Measurements from ENCODE around the gene ACP2.
A peak's percentile ranks its signal among the peaks of the same experiment; 100 is the strongest.
"Not testable (repeated sequence)": the region's sequence is repeated elsewhere in the genome, so short reads cannot be mapped to it uniquely, and the experiment has no call there.

Gene ACP2

DNA sequence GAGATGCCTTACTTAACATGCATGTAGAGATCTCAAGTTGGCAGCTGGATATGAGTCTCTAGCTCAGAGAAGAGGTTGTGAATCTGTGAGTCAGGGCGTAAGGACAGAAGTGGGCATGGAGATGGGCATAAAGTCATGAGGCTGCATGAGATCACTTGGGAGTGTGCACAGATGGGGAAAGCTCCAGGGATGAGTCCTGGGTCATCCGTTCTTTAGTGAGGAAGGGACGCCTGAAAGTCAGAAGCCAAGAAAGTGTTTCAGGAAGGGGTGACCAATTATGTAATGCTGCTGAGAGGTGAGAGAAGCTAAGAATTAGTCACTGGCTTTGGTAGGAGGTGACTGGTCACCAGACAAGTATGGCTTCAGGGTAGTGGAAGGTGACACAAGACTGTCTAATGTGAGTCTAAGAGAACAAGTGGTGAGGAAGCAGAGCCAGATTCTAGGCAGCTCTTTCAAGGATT, 6.7 kb downstream of the ACP2 start:
- no peak for DNase-seq (ENCODE audit: low spot score)

DNA sequence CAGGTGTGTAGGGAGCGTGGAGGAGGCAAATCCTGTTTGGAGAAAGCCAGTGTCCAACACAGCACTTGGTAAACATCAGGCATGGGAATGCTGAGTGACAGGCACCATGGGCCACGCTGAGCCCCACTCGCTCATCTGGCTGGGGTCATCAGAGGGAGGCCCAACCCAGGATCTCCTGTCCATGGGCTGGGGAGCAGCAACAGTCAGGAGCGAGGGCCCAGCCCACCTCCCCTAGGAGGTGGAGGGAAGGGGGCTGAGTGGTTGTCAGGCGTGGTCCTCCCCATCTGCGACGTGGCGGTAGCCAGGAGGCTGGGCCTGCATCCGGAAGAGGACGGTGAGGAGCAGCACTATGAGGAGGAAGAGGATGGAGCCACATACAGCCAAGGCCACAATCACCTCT, 8.8 kb downstream of the ACP2 start:
- no peak for DNase-seq (ENCODE audit: low spot score)

- DNase-seq (ENCODE audit: low spot score): no peak
Measured at GRCh38 chr11:47236482-47236881, 12.1 kb downstream of the ACP2 start.

DNA sequence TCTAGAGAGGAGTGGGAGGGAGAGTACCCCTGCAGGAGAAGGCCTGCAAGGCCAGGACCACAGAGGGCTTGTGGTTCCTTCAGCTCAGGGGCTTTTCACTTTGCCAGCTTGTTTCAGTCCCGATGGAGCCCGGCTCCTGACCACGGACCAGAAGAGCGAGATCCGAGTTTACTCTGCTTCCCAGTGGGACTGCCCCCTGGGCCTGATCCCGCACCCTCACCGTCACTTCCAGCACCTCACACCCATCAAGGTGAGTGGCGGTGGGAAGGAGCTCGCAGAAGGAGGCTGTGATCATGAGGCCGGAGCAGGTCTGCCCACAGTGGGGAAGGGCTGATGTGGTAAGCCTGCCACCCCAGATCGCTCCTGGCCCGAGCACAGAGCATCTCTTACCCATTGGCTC, 13.5 kb downstream of the ACP2 start:
- DNase-seq (ENCODE audit: low spot score): no peak

GRCh38 chr11:47234669-47235100, 13.9 kb downstream of the ACP2 start:
- DNase-seq (ENCODE audit: low spot score): no peak

GRCh38 chr11:47233989-47234668, 14.5 kb downstream of the ACP2 start:
- no peak for DNase-seq (ENCODE audit: low spot score)

GRCh38 chr11:47233051-47233450, 15.6 kb downstream of the ACP2 start:
- DNase-seq (ENCODE audit: low spot score): no peak

- no peak for DNase-seq (ENCODE audit: low spot score)
Measured at GRCh38 chr11:47229161-47229560, 19.5 kb downstream of the ACP2 start.

- DNase-seq (ENCODE audit: low spot score): no peak
Measured at GRCh38 chr11:47225552-47226400, 22.8 kb downstream of the ACP2 start.

DNA sequence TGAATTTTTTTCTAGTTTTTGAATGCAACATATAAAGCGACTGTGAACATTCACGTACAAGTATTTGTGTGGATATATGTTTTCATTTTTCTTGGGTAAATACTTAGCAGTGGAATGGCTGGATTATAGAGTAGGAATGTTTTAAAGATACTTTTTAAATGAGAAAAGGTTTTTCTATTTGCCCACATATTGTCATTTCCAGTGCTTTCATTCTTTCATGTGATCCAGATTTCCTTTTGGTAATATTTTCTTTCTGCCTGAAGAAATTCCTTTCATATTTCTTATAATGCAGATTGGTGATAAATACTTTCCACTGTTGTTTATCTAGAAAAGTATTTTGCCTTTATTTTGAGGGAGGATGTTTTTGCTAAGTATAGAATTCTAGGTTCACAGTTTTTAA, 25.9 kb downstream of the ACP2 start:
- DNase-seq (ENCODE audit: low spot score): no peak

DNA sequence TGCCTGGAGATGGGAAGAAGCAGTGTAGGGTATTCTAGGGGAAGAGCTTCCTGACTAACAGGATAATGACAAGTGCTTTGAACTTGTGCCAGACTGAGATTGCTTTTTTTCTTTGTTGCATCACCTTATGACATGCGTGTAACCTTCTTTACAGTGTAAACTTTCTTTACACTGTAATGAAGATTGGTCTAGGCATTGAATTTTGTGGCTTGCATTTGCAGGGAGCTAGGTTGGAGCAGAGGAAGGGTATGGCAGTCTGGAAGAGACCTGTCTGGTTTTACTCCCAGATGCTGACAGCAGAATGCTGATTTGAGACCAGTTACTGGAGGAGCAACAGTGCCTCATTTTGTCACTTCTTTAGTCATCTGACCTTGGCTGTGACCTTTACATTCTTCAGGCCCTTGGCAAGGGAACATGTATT, 28.2 kb downstream of the ACP2 start:
- no peak for DNase-seq (ENCODE audit: low spot score)

- no peak for DNase-seq (ENCODE audit: low spot score)
Measured at GRCh38 chr11:47216121-47216798, 32.4 kb downstream of the ACP2 start.

DNA sequence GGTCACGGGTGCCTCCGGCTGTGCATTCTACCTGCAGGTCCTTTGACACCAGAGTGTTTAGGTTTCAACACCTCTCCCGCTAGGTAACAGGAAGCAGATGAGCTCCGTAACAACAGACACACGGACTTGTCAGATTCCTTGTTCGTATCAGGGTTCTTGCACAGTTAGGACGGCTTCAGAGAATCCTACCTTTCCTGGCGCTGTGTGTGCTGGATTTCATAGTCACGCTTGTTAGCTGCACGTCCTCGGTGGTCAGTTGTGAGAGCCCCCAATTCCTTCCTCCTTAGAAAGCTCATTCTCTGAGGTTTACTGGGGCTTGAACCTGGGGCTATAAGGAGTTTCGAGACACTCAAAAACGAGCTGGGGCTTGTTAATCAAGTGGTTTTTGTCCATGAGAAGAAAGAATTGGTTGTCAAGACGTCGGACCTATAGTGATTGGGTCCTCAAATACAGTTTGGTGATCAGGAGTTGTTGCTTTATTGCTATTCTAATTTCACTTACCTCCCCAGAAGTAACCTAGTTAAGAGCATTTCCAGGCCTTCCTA, 33.2 kb downstream of the ACP2 start:
- DNase-seq (ENCODE audit: low spot score): no peak

- peak; percentile 86 for DNase-seq (ENCODE audit: low spot score)
Measured at GRCh38 chr11:47213950-47214565, 34.6 kb downstream of the ACP2 start.

- DNase-seq (ENCODE audit: low spot score): no peak
Measured at GRCh38 chr11:47212938-47213337, 35.7 kb downstream of the ACP2 start.

- no peak for DNase-seq (ENCODE audit: low spot score)
Measured at GRCh38 chr11:47208628-47209027, 40.0 kb downstream of the ACP2 start.

DNA sequence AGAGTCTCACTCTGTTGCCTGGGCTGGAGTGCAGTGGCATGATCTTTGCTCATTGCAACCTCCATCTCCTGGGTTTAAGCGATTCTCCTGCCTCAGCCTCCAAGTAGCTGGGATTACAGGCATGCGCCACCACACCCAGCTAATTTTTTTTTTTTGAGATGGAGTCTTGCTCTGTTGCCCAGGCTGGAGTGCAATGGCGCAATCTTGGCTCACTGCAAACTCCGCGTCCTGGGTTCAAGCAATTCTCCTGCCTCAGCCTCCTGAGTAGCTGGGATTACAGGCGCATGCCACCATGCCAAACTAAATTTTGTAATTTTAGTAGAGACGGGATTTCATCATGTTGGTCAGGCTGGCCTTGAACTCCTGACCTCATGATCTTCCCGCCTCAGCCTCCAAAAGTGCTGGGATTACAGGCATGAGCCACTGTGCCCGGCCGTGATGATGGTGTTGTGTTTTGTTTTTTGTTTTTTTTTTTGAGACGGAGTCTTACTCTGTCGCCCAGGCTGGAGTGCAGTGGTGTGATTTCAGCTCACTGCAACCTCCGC, 40.5 kb downstream of the ACP2 start:
- not testable (repeated sequence) for DNase-seq (ENCODE audit: low spot score)

DNA sequence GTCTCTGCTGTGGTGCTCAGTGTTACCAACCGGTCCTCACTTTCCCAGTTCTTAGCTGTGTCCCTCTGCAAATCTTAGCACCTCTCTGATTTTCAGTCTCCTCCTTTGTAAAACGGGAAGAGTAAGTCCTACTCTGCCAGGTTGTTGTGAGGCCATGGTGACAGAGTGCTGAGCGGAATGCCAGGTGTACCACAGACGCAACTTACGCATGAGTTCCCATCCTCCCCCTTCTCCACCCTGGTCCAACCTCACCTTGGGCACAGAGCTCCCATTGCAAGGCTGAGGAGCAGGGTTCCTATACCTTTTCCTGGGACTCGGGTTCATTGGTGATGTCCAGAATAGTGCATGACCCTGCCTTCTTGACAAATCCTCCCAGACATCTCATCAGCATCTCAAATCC, 41.2 kb downstream of the ACP2 start:
- no peak for DNase-seq (ENCODE audit: low spot score)

DNA sequence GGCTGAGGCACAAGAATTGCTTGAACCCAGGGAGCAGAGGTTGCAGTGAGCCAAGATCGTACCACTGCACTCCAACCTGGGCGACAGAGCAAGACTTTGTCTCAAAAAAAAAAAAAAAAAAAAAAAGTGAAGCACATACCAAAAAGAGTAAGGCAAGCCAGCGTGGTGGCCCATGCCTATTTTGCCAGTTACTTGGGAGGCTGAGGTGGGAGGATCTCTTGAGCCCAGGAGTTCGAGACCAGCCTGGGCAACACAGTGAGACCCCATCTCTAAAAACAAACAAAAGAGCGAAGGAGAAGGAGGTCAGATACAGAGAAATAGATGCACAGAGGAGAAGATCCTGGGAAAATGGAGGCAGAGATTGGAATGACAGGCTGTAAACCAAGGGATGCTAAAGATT, 42.0 kb downstream of the ACP2 start:
- not testable (repeated sequence) for DNase-seq (ENCODE audit: low spot score)

DNA sequence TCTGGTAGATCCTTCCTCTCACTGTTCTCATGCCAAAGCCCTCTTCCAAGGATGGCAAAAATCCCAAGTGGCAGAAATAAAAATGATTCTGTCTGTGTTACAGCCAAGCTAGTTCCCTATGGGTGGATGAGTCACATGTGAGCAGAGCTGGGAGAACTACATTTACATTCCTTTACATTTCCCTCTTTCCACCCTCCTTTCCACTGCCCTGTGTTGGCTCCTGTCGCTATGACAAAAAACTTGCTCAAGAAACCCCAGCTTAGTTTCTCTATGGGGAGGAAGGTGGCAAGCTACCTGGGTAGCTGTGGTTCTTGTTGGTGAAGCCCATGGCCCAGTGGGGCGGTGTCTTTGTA, 44.0 kb downstream of the ACP2 start:
- DNase-seq (ENCODE audit: low spot score): no peak

DNA sequence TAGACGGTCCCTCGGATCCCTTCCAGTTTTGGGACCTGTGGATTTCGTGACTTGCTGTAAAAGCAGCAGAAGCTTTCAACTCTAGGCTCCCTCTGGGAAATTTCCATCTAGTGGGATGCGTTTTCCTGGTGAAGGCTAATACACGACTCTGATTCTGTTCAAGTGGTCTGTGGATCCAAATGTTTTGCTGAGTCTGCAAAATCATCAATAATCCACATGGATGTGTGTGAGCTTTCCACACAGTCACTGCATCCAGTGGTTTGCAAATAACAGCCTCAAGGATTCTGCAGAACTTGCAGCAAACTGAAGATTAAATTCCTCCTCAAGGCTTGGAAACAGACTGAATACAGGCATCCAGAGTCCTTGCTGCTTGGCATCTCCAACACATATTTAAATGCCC, 46.0 kb downstream of the ACP2 start:
- no peak for DNase-seq (ENCODE audit: low spot score)

GRCh38 chr11:47201015-47201414, 47.6 kb downstream of the ACP2 start:
- DNase-seq (ENCODE audit: low spot score): no peak

Measured in ecto neural progenitor cell (in vitro differentiated cells).